GM10847 (cell line): Measurements from ENCODE around the gene ORAI3.

Experiments used
- POLR2A ChIP-seq: IDR thresholded peaks from 2 replicates; pipeline ENCODE4 v1.6.1; 2011; ENCODE audit not compliant: insufficient read length; ENCODE audit errors: extremely low read depth

ORAI3 gene

GRCh38 chr16:30986129-30986991 lies 37.5 kb downstream of the ORAI3 start:
- TF ChIP-seq POLR2A = no peak

- no peak for TF ChIP-seq POLR2A
These were observed 38.8 kb downstream of the ORAI3 start for GRCh38 chr16:30987581-30988190.

- no peak for TF ChIP-seq POLR2A
These were observed 40.7 kb downstream of the ORAI3 start for GRCh38 chr16:30989469-30990047.

- no peak for TF ChIP-seq POLR2A
These were observed 41.2 kb downstream of the ORAI3 start for GRCh38 chr16:30990105-30990504.

- no peak for TF ChIP-seq POLR2A
These were observed 42.2 kb downstream of the ORAI3 start for GRCh38 chr16:30991052-30991451.

- no peak for TF ChIP-seq POLR2A
These were observed 43.5 kb downstream of the ORAI3 start for GRCh38 chr16:30992276-30992780.

GRCh38 chr16:30992931-30993816 lies 44.3 kb downstream of the ORAI3 start:
- TF ChIP-seq POLR2A = no peak

- TF ChIP-seq POLR2A = no peak
These were observed 47.1 kb downstream of the ORAI3 start for GRCh38 chr16:30995927-30996323.

GRCh38 chr16:30996324-30996984 lies 47.6 kb downstream of the ORAI3 start:
- no peak for TF ChIP-seq POLR2A

- peak; percentile 66 for TF ChIP-seq POLR2A
These were observed 48.3 kb downstream of the ORAI3 start for GRCh38 chr16:30996985-30997724.

- TF ChIP-seq POLR2A = no peak
These were observed 49.1 kb downstream of the ORAI3 start for GRCh38 chr16:30997725-30998711.

GRCh38 chr16:30998852-30999761 lies 50.2 kb downstream of the ORAI3 start:
- no peak for TF ChIP-seq POLR2A
